Fibroblast of lung (primary cell): ENCODE data around the gene IGF1R. TPM values are rescaled to one million over a fixed set of nuclear protein-coding genes. Genes with fewer than 3 reads are reported as not detected.

ENCODE experiments used
- DNase-seq, 2 donors: peaks; one replicate each; pipeline versions ENCODE4 v3.0.0 to v3.0.0-alpha.2; 2010; ENCODE audit warnings: low read depth in 2 of 2
- H2AFZ ChIP-seq: 2 replicates; pipeline ENCODE4 v1.5.1; 2012; ENCODE audit warnings: low read length, control low read depth, inconsistent platforms
- H3K27ac ChIP-seq: 2 replicates; pipeline ENCODE4 v1.5.1; 2011; ENCODE audit warnings: low read length, control low read depth; ENCODE audit not compliant: insufficient read depth
- H3K27me3 ChIP-seq: 2 replicates; pipeline ENCODE4 v1.5.1; 2011; ENCODE audit warnings: mild to moderate bottlenecking, low read length; ENCODE audit not compliant: control insufficient read depth, insufficient read depth
- H3K36me3 ChIP-seq: 2 replicates; pipeline ENCODE4 v1.5.1; 2011; ENCODE audit warnings: low read length; ENCODE audit not compliant: control insufficient read depth, insufficient read depth
- H3K4me1 ChIP-seq: 2 replicates; pipeline ENCODE4 v1.5.1; 2011; ENCODE audit warnings: low read length; ENCODE audit not compliant: control insufficient read depth, insufficient read depth; ENCODE audit errors: extremely low read depth
- H3K4me2 ChIP-seq: 2 replicates; pipeline ENCODE4 v1.5.1; 2011; ENCODE audit warnings: low read length, control low read depth; ENCODE audit not compliant: insufficient read depth; ENCODE audit errors: extremely low read depth
- H3K4me3 ChIP-seq, 4 experiments: fragments of 200-600 bp in 1 of 4; sonication (generic) in 1 of 4; replicated peaks in 1 of 4; 2 replicates each; pipeline ENCODE4 v1.5.1; 2011 to 2016; ENCODE audit warnings: low read length in 4 of 4, low read depth in 3 of 4, mild to moderate bottlenecking in 3 of 4, control low read depth in 2 of 4, inconsistent platforms in 1 of 4, mixed read lengths in 1 of 4; ENCODE audit not compliant: insufficient read depth in 1 of 4; ENCODE audit errors: control extremely low read depth in 1 of 4
- H3K79me2 ChIP-seq: 2 replicates; pipeline ENCODE4 v1.5.1; 2012; ENCODE audit warnings: mild to moderate bottlenecking, low read length, inconsistent platforms; ENCODE audit not compliant: control insufficient read depth, insufficient read depth
- H3K9ac ChIP-seq: 2 replicates; pipeline ENCODE4 v1.5.1; 2011; ENCODE audit warnings: mild to moderate bottlenecking, low read length, control low read depth; ENCODE audit not compliant: insufficient read depth
- H3K9me3 ChIP-seq: 2 replicates; pipeline ENCODE4 v1.5.1; 2012; ENCODE audit warnings: low read depth, low read length; ENCODE audit not compliant: control insufficient read depth, insufficient read depth
- H4K20me1 ChIP-seq: 2 replicates; pipeline ENCODE4 v1.5.1; 2011; ENCODE audit warnings: low read length; ENCODE audit not compliant: control insufficient read depth, insufficient read depth; ENCODE audit errors: extremely low read depth
- CTCF ChIP-seq, 2 donors: IDR thresholded peaks in 1 of 2; conservative IDR thresholded peaks in 1 of 2; 1 replicate in 1 of 2; 2 replicates in 1 of 2; pipeline ENCODE4 v1.5.1; 2011 to 2012; ENCODE audit warnings: low read length in 2 of 2, control low read depth in 1 of 2, inconsistent platforms in 1 of 2, low read depth in 1 of 2, mild to moderate bottlenecking in 1 of 2
- EZH2 ChIP-seq: IDR thresholded peaks from 2 replicates; pipeline ENCODE4 v1.5.1; 2012; ENCODE audit warnings: low read length, control low read depth, mild to moderate bottlenecking; ENCODE audit errors: missing control alignments
- polyA plus RNA-seq, 2 donors: library from polyadenylated mRNA; depleted of rRNA in 1 of 2; stranded (reverse) in 1 of 2; unstranded in 1 of 2; fragments of >200 nt; gene quantifications; 2 replicates each; pipeline ENCODE4 v1.2.1, GENCODE V29; 2011 to 2012; ENCODE audit warnings: missing spikeins in 1 of 2
- total RNA-seq: library from RNA; depleted of rRNA; stranded (reverse); fragments of >200 nt; gene quantifications from 2 replicates; pipeline ENCODE4 v1.2.1, GENCODE V29; 2014

Gene IGF1R
- total and polyA plus RNA-seq, 2 donors (not counting 1 experiment from before 2014, with no cell fraction given): 14.6 to 28.6 TPM

GRCh38 chr15:98967916-98968315 lies 319.6 kb downstream of the IGF1R start:
- no peaks in the 10 kb centered on the region for H3K79me2 ChIP-seq
- H3K9me3 ChIP-seq: no peaks in the 10 kb centered on the region
- H3K27ac ChIP-seq: no peak overlapping the region
- H4K20me1 ChIP-seq: no peaks in the 10 kb centered on the region
- no peaks in the 10 kb centered on the region for H3K4me1 ChIP-seq
- no peaks in the 10 kb centered on the region for H3K27me3 ChIP-seq
- H3K36me3 ChIP-seq: no peaks in the 10 kb centered on the region
- no peak for TF ChIP-seq EZH2
- no peak for TF ChIP-seq CTCF (conservative IDR thresholded peaks at IDR 0.05 in 1 of 2, IDR thresholded peaks at IDR 0.05 in 1 of 2; ENCODE audit: low read depth in 1 of 2, low read length in 2 of 2)
- no peak overlapping the region for H3K4me3 ChIP-seq
- H3K9ac ChIP-seq: no peak overlapping the region
- no peak overlapping the region for H3K4me2 ChIP-seq
- H2AFZ ChIP-seq: no peak overlapping the region
- no peak for DNase-seq

GRCh38 chr15:98968576-98968975 lies 320.2 kb downstream of the IGF1R start:
- no peak overlapping the region for H3K4me3 ChIP-seq
- no peaks in the 10 kb centered on the region for H3K4me1 ChIP-seq
- no peak for TF ChIP-seq CTCF (conservative IDR thresholded peaks at IDR 0.05 in 1 of 2, IDR thresholded peaks at IDR 0.05 in 1 of 2; ENCODE audit: low read depth in 1 of 2, low read length in 2 of 2)
- TF ChIP-seq EZH2: no peak
- no peak overlapping the region for H3K9ac ChIP-seq
- no peak for DNase-seq
- H3K9me3 ChIP-seq: no peaks in the 10 kb centered on the region
- H4K20me1 ChIP-seq: no peaks in the 10 kb centered on the region
- H3K79me2 ChIP-seq: no peaks in the 10 kb centered on the region
- H3K36me3 ChIP-seq: no peaks in the 10 kb centered on the region
- H3K27ac ChIP-seq: no peak overlapping the region
- H3K27me3 ChIP-seq: no peaks in the 10 kb centered on the region
- no peak overlapping the region for H3K4me2 ChIP-seq
- H2AFZ ChIP-seq: no peak overlapping the region

- H3K79me2 ChIP-seq: no peaks in the 10 kb centered on the region
- no peak for DNase-seq
Measured at GRCh38 chr15:98969126-98969735, 320.9 kb downstream of the IGF1R start.

More at GRCh38 chr15:98969126-98969735, 320.9 kb downstream of the IGF1R start:
- H3K9me3 ChIP-seq: no peaks in the 10 kb centered on the region
- H4K20me1 ChIP-seq: no peaks in the 10 kb centered on the region
- H3K27ac ChIP-seq: no peak overlapping the region
- H3K9ac ChIP-seq: no peak overlapping the region
- no peak overlapping the region for H2AFZ ChIP-seq
- H3K4me2 ChIP-seq: no peak overlapping the region
- no peaks in the 10 kb centered on the region for H3K27me3 ChIP-seq
- no peaks in the 10 kb centered on the region for H3K36me3 ChIP-seq
- TF ChIP-seq CTCF (conservative IDR thresholded peaks at IDR 0.05 in 1 of 2, IDR thresholded peaks at IDR 0.05 in 1 of 2; ENCODE audit: low read depth in 1 of 2, low read length in 2 of 2) (no peak), EZH2 (no peak)
- H3K4me1 ChIP-seq: no peaks in the 10 kb centered on the region
- H3K4me3 ChIP-seq: no peak overlapping the region
